Activated T-cell treated with anti-CD3 and anti-CD28 coated beads for 1 hour (primary cell): ENCODE data around the gene ZNF469.
"Not testable (repeated sequence)": the region's sequence is repeated elsewhere in the genome, so short reads cannot be mapped to it uniquely, and the experiment has no call there.

Source experiments
- DNase-seq: peaks from one replicate; pipeline ENCODE4 v3.0.0-alpha.2; 2020; ENCODE audit warnings: low read depth

The ZNF469 gene

GRCh38 chr16:88410297-88410968 lies 27.7 kb downstream of the ZNF469 start:
- DNase-seq = not testable (repeated sequence)

GRCh38 chr16:88411951-88412576 lies 29.3 kb downstream of the ZNF469 start:
- no peak for DNase-seq

- no peak for DNase-seq
Measured at GRCh38 chr16:88412766-88413165, 30.0 kb downstream of the ZNF469 start.

- DNase-seq = no peak
Measured at GRCh38 chr16:88413231-88413630, 30.5 kb downstream of the ZNF469 start.

- no peak for DNase-seq
Measured at GRCh38 chr16:88413631-88414030, 30.9 kb downstream of the ZNF469 start.

- DNase-seq = no peak
Measured at GRCh38 chr16:88414521-88415380, 32.0 kb downstream of the ZNF469 start.

- no peak for DNase-seq
Measured at GRCh38 chr16:88415381-88415705, 32.6 kb downstream of the ZNF469 start.

GRCh38 chr16:88415713-88416323 lies 33.1 kb downstream of the ZNF469 start:
- no peak for DNase-seq

- DNase-seq = no peak
Measured at GRCh38 chr16:88416686-88417085, 33.9 kb downstream of the ZNF469 start.

- DNase-seq = no peak
Measured at GRCh38 chr16:88417684-88418476, 35.1 kb downstream of the ZNF469 start.

GRCh38 chr16:88418869-88419268 lies 36.1 kb downstream of the ZNF469 start:
- DNase-seq = no peak

GRCh38 chr16:88419790-88420189 lies 37.0 kb downstream of the ZNF469 start:
- no peak for DNase-seq

GRCh38 chr16:88420496-88420895 lies 37.7 kb downstream of the ZNF469 start:
- no peak for DNase-seq

GRCh38 chr16:88421301-88421700 lies 38.5 kb downstream of the ZNF469 start:
- DNase-seq = no peak

- no peak for DNase-seq
Measured at GRCh38 chr16:88421871-88422433, 39.2 kb downstream of the ZNF469 start.

GRCh38 chr16:88422733-88423447 lies 40.1 kb downstream of the ZNF469 start:
- DNase-seq = no peak

- no peak for DNase-seq
Measured at GRCh38 chr16:88423448-88423850, 40.7 kb downstream of the ZNF469 start.

GRCh38 chr16:88424587-88425235 lies 42.0 kb downstream of the ZNF469 start:
- DNase-seq = no peak

- DNase-seq = no peak
Measured at GRCh38 chr16:88426018-88426417, 43.3 kb downstream of the ZNF469 start.

- DNase-seq = no peak
Measured at GRCh38 chr16:88427376-88427775, 44.6 kb downstream of the ZNF469 start.
